K562 (cell line): ENCODE measurements around the gene DNAH9. TPM values are rescaled to one million over a fixed set of nuclear protein-coding genes. Genes with fewer than 3 reads are reported as not detected.

ENCODE experiments used
- ATAC-seq: fragments of 200-7000 bp; cut with Tn5 transposase; 3 replicates; pipeline ENCODE4 v1.9.1; 2020; ENCODE audit warnings: moderate library complexity
- BruUV-seq: library from RNA; stranded (reverse); fragments of 400-500 nt; replicated peaks from 2 replicates; lab custom pipeline; 2021; lab: Mats Ljungman, UMichigan
- CTCF ChIA-PET: fragments of 300-600 bp; formaldehyde crosslinking; extraction: SDS; loops from one replicate; lab custom pipeline; 2021; ENCODE audit warnings: low intra/inter-chr PET ratio; lab: Yijun Ruan, JAX
- POLR2A ChIA-PET: fragments of 300-600, 350-650 bp; sonication (Branson Sonifier 250); formaldehyde crosslinking; extraction: SDS; loops from one replicate; lab custom pipeline; 2021; ENCODE audit warnings: antibody characterized with exemption, inconsistent platforms; lab: Yijun Ruan, JAX
- DNase-seq, 4 experiments: peaks; one replicate each; pipeline versions ENCODE4 v3.0.0 to v3.0.0-alpha.2; 2011 to 2018; ENCODE audit warnings: low spot score in 3 of 4, mixed read lengths in 3 of 4; ENCODE audit errors: extremely low read depth in 1 of 4
- FAIRE-seq: peaks from 2 replicates; lab custom pipeline; 2011; peaks lifted over from hg19 to GRCh38; lab: Jason Lieb, UNC
- H2AFZ ChIP-seq: 2 replicates; pipeline ENCODE4 v1.6.0; 2011; ENCODE audit warnings: low read depth, low read length, control low read depth, inconsistent platforms
- H3K27ac ChIP-seq: fragments of 200-600 bp; 3 replicates; pipeline ENCODE4 v1.8.0; 2011; ENCODE audit warnings: low read depth, mild to moderate bottlenecking, control low read depth, inconsistent platforms, low read length, moderate library complexity, mixed read lengths; ENCODE audit errors: extremely low read depth
- H3K27me3 ChIP-seq, 2 experiments: fragments of 300-600 bp in 1 of 2; 2 replicates in 1 of 2; 3 replicates in 1 of 2; pipeline versions ENCODE4 v1.6.0 to v1.8.0; 2011; ENCODE audit warnings: inconsistent platforms in 2 of 2, low read length in 2 of 2, mild to moderate bottlenecking in 1 of 2, mixed read lengths in 1 of 2, moderate library complexity in 1 of 2; ENCODE audit not compliant: control insufficient read depth in 2 of 2, insufficient read depth in 2 of 2
- H3K36me3 ChIP-seq: fragments of 300-600 bp; 3 replicates; pipeline ENCODE4 v1.8.0; 2011; ENCODE audit warnings: mild to moderate bottlenecking, low read length, inconsistent platforms; ENCODE audit not compliant: control insufficient read depth, insufficient read depth
- H3K4me1 ChIP-seq, 2 experiments: fragments of 200-600 bp in 1 of 2; replicated peaks in 1 of 2; 2 replicates in 1 of 2; 3 replicates in 1 of 2; pipeline versions ENCODE4 v1.5.1 to v1.8.0; 2011; ENCODE audit warnings: inconsistent platforms in 2 of 2, low read length in 2 of 2, mild to moderate bottlenecking in 1 of 2, mixed read lengths in 1 of 2, moderate library complexity in 1 of 2; ENCODE audit not compliant: control insufficient read depth in 2 of 2, insufficient read depth in 2 of 2
- H3K4me2 ChIP-seq: 2 replicates; pipeline ENCODE4 v1.6.1; 2011; ENCODE audit warnings: low read length, control low read depth, inconsistent platforms, mixed read lengths; ENCODE audit not compliant: insufficient read depth
- H3K4me3 ChIP-seq: fragments of 200-600 bp; sonication (generic), shearing (Covaris generic); 2 replicates; pipeline ENCODE4 v1.5.1; 2016; ENCODE audit warnings: control low read depth, inconsistent platforms
- H3K79me2 ChIP-seq: fragments of 200-600 bp; 3 replicates; pipeline ENCODE4 v1.8.0; 2011; ENCODE audit warnings: low read length, inconsistent platforms; ENCODE audit not compliant: control insufficient read depth, insufficient read depth
- H3K9ac ChIP-seq, 2 experiments: 2 replicates each; pipeline versions ENCODE4 v1.6.0 to v1.6.1; 2011; ENCODE audit warnings: low read depth in 2 of 2, low read length in 2 of 2, control low read depth in 1 of 2, inconsistent platforms in 1 of 2, mild to moderate bottlenecking in 1 of 2, mixed read lengths in 1 of 2; ENCODE audit not compliant: insufficient read depth in 1 of 2
- H3K9me1 ChIP-seq: one replicate; pipeline ENCODE4 v1.6.0; 2011; ENCODE audit warnings: inconsistent platforms, mild to moderate bottlenecking, low read length, moderate library complexity; ENCODE audit not compliant: control insufficient read depth, insufficient read depth
- H3K9me3 ChIP-seq: replicated peaks from 2 replicates; pipeline ENCODE4 v1.5.1; 2011; ENCODE audit warnings: low read depth, low read length, inconsistent platforms; ENCODE audit not compliant: control insufficient read depth, insufficient read depth
- H4K20me1 ChIP-seq: replicated peaks from 2 replicates; pipeline ENCODE4 v1.6.1; 2011; ENCODE audit warnings: low read length, inconsistent platforms, mixed read lengths; ENCODE audit not compliant: control insufficient read depth, insufficient read depth
- ATF3 ChIP-seq, 2 experiments: fragments of 450-650 bp in 1 of 2; sonication (generic) in 1 of 2; formaldehyde crosslinking in 1 of 2; IDR thresholded peaks in 1 of 2; conservative IDR thresholded peaks in 1 of 2; 2 replicates each; pipeline versions ENCODE4 v1.6.1 to v1.8.1; 2016 to 2023; ENCODE audit warnings: mild to moderate bottlenecking in 2 of 2, moderate library complexity in 2 of 2, inconsistent platforms in 1 of 2, missing genetic modification reagents in 1 of 2
- C11orf30 ChIP-seq: fragments of 450-650 bp; IDR thresholded peaks from 2 replicates; pipeline ENCODE4 v1.6.1; 2016; ENCODE audit warnings: low read depth, mild to moderate bottlenecking
- MAFF ChIP-seq: IDR thresholded peaks from 2 replicates; pipeline ENCODE4 v1.6.1; 2012; ENCODE audit warnings: low read length, improper control_type of control experiment
- MAFG ChIP-seq: fragments of 450-650 bp; conservative IDR thresholded peaks from 2 replicates; pipeline ENCODE4 v1.6.1; 2016; ENCODE audit warnings: missing genetic modification characterization, missing compliant biosample characterization
- SNIP1 ChIP-seq: fragments of 450-650 bp; IDR thresholded peaks from 2 replicates; pipeline ENCODE4 v1.7.1; 2017; ENCODE audit warnings: low read depth, mild to moderate bottlenecking
- ZBTB43 ChIP-seq: sonication (generic); formaldehyde crosslinking; IDR thresholded peaks from 2 replicates; pipeline ENCODE4 v1.8.0; 2023; ENCODE audit warnings: mild to moderate bottlenecking, missing genetic modification reagents
- ZNF212 ChIP-seq: fragments of 450-650 bp; formaldehyde crosslinking; IDR thresholded peaks from 2 replicates; pipeline ENCODE4 v1.4.0; 2020; ENCODE audit warnings: mild to moderate bottlenecking
- ZNF316 ChIP-seq: fragments of 450-650 bp; IDR thresholded peaks from 2 replicates; pipeline ENCODE4 v1.6.1; 2016
- WGBS: fragments of 100-300 bp; shearing (Covaris generic); methylation state at CpG from one replicate; pipeline ENCODE4 v1.1.6; 2016; ENCODE audit warnings: low coverage, mixed read lengths; ENCODE audit not compliant: insufficient coverage; ENCODE audit errors: missing lambda C conversion rate; 5-methylcytosine and 5-hydroxymethylcytosine counted together
- in situ Hi-C: fragments of 300-500 bp; cut with MboI; formaldehyde crosslinking; loops from 4 replicates; pipeline ENCODE4 v1.15.0; 2018; ENCODE audit warnings: inconsistent platforms, mixed read lengths
- intact Hi-C: fragments of 100-400 bp; cut with micrococcal nuclease; formaldehyde crosslinking; loops from 2 replicates; pipeline ENCODE4 v1.14.2; 2022
- polyA plus RNA-seq, 8 experiments: library from polyadenylated mRNA; depleted of rRNA in 4 of 8; stranded (reverse) in 5 of 8; unstranded in 3 of 8; fragments of >200 nt; fragmentation: Nextera tagmentation in 2 of 8; fragmentation: Illumina TruSeq in 1 of 8; extraction: Ambion mirVana in 2 of 8; extraction: Trizol in 1 of 8; gene quantifications; 2 replicates each; pipeline versions ENCODE4 v1.2.1 to v1.2.3, GENCODE V29; 2011 to 2014; ENCODE audit warnings: inconsistent platforms in 1 of 8, missing spikeins in 1 of 8
- total RNA-seq, 7 experiments: library from RNA; depleted of rRNA in 6 of 7; stranded (reverse); fragments of >200 nt in 6 of 7; fragmentation: Illumina TruSeq in 2 of 7; extraction: Trizol in 2 of 7; gene quantifications; 2 replicates each; pipeline versions ENCODE4 v1.2.1 to v1.2.3, GENCODE V29; 2011 to 2021; ENCODE audit warnings: low replicate concordance in 1 of 7

DNAH9 gene
- total and polyA plus RNA-seq, 9 of the 15 experiments (the other 6 are each of a cell fraction or from before 2014, with no cell fraction given): not detected

DNA sequence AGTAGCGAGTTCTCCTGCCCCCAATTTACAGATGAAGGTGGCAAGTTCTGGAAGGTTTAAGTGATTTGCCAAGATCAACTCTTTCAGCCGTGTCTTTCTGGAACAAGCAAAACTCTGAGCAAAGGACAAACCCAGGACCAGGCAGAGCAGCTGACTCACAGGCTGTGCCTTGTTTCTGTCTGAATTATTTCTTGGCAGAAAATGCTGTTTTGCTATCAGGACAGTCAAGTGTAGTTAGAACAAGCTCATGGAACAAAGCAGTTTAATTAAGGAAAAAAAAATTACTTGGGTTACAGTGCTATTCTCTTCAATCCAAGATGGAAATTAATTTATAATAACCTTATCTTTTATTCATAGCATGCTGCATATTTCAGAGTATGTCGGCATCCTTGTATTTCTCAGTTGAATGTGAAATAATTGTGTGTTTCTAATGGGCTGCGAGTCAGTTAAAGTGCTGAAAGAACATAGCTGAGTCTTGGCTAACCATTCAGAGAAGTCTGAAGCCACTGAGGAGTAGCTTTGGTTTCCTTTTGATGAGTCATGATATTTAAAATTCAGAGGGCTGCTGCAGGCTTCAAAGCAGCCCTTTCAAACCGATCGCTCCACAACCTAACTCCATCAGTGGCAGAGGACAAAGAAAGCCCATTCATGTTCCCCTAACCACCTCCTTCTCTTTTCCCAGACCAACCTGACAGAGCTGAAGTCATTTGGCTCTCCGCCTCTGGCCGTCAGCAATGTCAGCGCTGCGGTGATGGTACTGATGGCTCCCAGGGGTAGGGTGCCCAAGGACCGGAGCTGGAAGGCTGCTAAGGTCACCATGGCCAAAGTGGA is 255.3 kb downstream of the DNAH9 start:
- no peaks in the 10 kb centered on the region for H3K79me2 ChIP-seq
- H3K9me3 ChIP-seq: no peaks in the 10 kb centered on the region
- H3K9ac ChIP-seq: no peak overlapping the region
- H3K9me1 ChIP-seq: no peaks in the 10 kb centered on the region
- DNase-seq (no peak), ATAC-seq (no peak), FAIRE-seq (no peak)
- no TSS peak for BruUV-seq
- H3K4me2 ChIP-seq: no peak overlapping the region
- in situ Hi-C loops: no loop called here
- H4K20me1 ChIP-seq: no peaks in the 10 kb centered on the region
- peak; percentile 83 for TF ChIP-seq ZNF316
- TF ChIP-seq MAFG (tag): peak; percentile 63
- peak; percentile 25; the same call in 1 of the 2 replicates for TF ChIP-seq MAFF
- TF ChIP-seq ATF3 (IDR thresholded peaks at IDR 0.05): 0 out of 2 replicates have a peak, but pooled peaks have one; percentile 10
- no peak for TF ChIP-seq ATF3 (CRISPR knock-in tag; conservative IDR thresholded peaks at IDR 0.05)
- peak; percentile 76 for TF ChIP-seq C11orf30
- no peak for TF ChIP-seq SNIP1
- TF ChIP-seq ZNF212 (CRISPR knock-in tag): no peak
- TF ChIP-seq ZBTB43: no peak
- H3K27me3 ChIP-seq: peaks cover 0 to 5% of the 10 kb centered on the region in 2 experiments; a peak in 1 of 5 replicates
- H3K36me3 ChIP-seq: no peaks in the 10 kb centered on the region
- intact Hi-C loops: no loop called here
- 14% methylated on average over 10 of the region's 11 CpGs for WGBS
- ChIA-PET POLR2A (interaction anchor here (0.6 to 0.7 kb wide), 2 partner anchors 51 to 1903 kb away, joined by 3 read pairs; no protein-coding TSS in a partner anchor), CTCF (no interaction called here)
- H3K27ac ChIP-seq: no peak overlapping the region
- H3K4me1 ChIP-seq: no peaks in the 10 kb centered on the region
- H2AFZ ChIP-seq: peak overlapping the region; percentile 23; the same call in 1 of the 2 replicates
- H3K4me3 ChIP-seq: no peak overlapping the region
